Central memory CD4-positive, alpha-beta T cell (primary cell): ENCODE measurements around the gene ZMAT2.
A peak's percentile ranks its signal among the peaks of the same experiment; 100 is the strongest.
"Not testable (repeated sequence)": the region's sequence is repeated elsewhere in the genome, so short reads cannot be mapped to it uniquely, and the experiment has no call there.

Experiments
- DNase-seq: peaks from one replicate; pipeline ENCODE4 v3.0.0; 2022

ZMAT2 gene

DNA sequence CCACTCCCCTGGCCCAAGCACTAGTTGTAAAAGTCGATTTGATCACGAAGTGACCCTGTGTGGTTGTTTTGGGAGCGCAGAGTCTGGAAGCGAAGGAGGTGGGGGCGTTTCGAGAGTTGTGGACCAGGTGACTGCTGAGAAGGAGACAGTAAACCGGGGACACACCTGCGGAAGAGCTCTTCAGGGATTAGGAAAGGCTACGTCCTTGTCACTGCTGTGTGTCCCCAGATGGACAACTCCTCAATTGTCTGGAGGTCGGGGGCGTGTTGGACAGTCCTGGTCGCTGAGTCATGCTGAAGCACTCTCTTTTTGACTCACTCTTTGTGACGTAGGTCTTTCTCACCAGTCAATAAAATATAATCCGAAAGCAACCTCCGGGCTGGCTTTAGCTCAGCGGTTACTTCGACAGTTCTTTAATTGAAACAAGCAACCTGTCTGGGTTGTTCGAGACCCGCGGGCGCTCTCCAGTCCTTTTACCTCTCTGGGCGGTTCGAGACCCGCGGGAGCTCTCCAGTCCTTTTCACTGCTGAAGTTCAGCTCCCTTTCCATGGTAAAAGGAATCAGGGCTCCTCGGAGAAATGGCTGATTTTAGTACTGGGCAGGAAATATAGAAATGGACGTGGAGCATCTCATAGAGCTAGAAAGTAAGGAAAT, 10.8 kb downstream of the ZMAT2 start:
- peak; percentile 93 for DNase-seq

DNA sequence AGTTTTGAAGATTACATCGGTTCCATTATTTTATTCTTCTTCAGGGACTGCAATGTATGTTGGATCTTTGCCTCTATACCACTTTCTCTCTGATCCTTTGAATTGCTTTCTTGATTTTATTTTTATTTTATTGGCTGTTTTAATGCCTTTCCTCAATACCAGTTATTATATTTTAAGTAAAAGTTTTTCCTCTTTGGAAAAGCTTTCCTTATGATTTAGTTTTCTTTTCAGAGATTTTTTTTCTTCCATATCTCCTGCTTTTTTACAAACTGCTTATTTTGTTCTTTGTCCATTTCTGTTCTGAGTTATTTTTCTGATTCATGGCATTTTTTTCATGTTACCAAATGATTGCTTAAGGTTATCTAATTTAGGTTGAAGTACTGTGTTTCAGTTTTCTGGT, 11.5 kb downstream of the ZMAT2 start:
- no peak for DNase-seq

DNA sequence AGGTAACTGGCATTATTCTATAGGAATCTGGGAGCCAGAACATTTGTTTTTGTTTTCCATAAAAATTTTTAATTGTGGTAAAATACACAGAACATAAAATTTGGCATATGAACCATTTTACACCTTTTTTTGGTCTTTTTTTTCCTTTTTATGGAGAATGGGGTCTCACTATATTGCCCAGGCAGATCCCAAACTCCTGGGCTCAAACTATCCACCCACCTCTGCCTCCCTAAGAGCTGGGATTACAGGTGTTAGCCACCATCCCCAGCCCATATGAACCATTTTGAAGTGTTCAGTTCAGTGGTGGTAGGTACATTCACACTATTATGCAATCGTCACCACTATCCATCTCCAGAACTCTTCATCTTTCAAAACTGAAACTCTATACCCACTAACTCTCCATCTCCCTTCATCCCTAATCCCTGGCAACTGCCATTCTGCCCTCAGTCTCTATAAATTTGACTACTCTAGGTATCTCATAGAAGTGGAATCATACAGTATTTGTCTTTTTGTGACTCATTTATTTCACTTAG, 13.4 kb downstream of the ZMAT2 start:
- no peak for DNase-seq

DNA sequence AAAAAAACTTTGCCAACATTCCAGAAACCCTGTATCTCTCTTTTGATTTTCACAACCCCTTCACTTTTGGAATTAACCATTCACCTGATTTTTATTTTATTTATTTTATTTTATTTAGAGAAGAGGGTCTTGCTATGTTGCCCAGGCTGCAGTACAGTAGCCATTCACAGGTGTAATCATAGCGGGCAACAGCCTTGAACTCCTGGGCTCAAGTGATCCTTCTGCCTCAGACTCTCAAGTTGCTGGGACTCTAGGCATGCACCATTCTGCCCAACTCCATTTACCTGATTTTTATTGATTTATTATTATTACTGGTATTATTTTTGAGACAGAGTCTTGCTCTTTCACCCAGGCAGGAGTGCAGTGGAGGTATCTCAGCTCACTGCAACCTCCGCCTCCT, 16.0 kb downstream of the ZMAT2 start:
- DNase-seq: not testable (repeated sequence)

DNA sequence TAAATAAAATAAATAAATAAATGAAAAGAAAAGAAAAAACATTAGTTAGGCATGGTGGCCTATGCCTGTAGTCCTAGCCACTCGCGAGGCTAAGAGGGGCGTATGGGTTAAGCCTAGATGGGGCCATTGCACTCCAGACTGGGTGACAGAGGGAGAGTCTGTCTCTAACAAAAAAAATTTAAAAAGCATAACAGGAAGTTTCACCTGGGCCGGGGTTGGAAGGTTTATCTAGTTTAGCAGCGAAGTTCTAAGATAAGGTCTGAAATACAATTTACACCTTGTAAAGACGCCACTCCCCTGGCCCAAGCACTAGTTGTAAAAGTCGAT, 18.0 kb downstream of the ZMAT2 start:
- DNase-seq: no peak

DNA sequence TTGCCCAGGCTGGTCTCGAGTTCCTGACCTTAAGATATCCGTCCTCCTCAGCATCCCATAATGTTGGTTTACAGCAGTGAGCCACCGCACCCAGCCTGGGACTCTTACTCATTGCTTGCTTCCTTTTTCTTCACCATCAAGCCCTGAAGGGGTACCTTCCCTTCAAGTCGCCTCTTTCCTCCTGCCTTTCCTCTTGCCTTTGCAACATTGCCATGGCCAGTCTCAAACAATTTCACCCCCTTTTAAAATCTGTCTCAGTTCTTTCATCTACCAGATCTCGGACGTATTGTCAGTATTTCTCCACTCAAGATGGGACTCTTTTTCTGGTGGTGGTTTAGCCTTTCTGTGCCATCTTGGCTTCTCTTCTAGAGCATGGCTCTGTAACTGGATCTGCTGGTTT, 20.5 kb downstream of the ZMAT2 start:
- DNase-seq: not testable (repeated sequence)

DNA sequence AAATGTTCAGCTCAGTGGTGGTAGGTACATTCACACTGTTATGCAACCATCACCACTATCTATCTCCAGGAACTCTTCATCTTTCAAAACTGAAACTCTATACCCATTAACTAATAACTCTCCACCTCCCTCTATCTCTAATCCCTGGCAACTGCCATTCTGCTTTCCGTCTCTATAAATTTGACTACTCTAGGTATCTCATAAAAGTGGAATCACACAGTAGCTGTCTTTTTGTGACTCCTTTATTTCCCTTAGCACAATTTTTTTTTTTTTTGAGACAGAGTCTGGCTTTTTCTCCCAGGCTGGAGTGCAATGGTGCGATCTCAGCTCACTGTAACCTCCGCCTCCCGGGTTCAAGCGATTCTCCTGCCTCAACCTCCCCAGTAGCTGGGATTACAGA, 21.1 kb downstream of the ZMAT2 start:
- not testable (repeated sequence) for DNase-seq

DNA sequence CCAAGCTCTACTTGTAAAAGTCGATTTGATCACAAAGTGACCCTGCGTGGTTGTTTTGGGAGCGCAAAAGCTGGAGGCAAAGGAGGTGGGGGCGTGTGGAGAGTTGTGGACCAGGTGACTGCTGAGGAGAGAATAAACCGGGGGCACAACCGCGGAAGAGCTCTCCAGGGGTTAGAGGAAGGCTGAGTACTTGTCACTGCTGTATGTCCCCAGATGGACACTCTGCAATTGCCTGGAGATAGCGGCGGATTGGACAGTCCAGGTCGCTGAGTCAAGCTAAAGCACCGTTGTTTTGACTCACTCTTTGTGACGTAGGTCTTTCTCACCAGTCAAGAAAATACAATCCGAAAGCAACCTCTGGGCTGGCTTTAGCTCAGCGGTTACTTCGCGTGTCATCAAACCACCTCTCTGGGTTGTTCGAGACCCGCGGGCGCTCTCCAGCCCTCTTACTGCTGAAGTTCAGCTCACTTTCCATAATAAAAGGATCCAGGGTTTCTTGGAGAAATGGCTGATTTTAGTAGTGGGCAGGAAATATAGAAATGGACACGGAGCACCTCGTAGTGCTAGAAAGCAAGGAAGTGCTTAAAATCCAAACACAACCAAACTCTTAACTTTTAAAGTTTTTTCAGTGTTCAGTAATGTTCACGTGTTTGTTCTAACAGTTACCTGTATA, 25.7 kb downstream of the ZMAT2 start:
- peak; percentile 65 for DNase-seq

DNA sequence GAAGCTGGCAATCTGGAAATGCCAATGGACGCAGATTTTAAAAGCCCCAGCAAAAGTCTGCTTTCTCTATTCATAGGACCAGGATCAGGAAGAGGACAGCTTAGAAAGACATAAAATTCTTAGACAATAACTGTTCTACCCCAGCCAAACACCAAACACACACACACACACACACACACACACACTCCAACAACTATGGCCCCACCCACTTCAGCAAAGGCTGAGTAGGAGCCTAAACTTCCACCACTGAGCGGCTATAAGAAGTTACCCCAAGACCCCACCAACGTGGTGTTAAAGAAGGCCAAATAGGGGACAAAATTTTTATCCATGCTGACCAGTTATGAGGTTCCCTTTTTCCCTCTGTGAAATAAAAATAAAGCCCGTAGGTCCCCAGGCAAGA, 32.9 kb downstream of the ZMAT2 start:
- no peak for DNase-seq

DNA sequence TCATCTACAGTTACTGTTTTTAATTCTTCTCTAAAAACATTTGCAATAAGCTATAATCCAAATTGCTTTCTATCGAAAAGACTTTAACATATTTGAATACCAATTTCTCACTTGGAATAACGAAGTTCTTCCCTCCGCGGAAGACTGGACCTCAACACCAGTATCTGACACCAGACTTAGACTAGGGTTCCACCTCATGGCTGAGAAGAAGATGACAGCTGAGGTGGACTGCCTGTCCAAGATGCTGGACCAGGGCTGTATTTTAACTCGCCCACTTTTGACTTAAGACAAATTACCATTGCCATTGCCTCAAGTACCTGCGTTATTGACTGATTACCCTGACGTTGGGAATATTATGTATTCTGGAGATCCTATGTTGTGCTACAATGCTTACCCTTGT, 34.1 kb downstream of the ZMAT2 start:
- DNase-seq: no peak

DNA sequence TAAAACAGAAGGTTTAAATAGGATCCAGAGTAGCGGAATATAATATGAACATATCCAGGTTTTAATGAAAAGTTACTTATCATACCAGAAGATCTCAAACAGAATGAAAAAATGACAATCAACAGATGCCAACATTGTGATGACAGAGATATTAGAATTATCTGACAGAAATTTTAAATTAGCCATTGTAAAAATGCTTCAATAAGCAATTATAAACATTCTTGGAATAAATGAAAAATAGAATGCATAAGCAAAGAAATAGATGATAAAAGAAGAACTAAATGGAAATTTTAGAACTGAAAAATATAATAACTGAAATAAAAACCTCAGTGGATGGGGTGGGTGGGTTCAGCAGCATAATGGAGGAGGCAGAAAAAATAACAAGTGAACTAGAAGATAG, 37.2 kb downstream of the ZMAT2 start:
- DNase-seq: no peak

DNA sequence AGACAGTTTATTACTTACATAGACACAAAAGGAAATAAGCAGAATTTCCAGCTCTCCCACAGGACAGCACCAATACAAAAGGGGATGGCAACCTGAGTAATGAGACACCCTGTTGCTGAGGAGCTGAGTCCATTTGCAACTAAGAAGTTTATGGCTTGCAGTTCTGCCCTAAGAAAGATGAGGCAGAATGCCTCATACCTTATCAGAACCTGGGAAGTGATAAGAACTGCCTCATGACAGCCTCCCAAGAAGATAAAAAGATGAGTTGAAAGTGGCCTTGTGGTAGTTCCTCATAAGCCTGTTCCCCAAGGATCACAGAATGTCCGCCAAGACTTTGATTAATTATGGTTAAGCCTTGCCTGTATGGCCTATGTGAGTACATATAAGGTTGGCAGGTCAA, 41.7 kb downstream of the ZMAT2 start:
- no peak for DNase-seq

DNA sequence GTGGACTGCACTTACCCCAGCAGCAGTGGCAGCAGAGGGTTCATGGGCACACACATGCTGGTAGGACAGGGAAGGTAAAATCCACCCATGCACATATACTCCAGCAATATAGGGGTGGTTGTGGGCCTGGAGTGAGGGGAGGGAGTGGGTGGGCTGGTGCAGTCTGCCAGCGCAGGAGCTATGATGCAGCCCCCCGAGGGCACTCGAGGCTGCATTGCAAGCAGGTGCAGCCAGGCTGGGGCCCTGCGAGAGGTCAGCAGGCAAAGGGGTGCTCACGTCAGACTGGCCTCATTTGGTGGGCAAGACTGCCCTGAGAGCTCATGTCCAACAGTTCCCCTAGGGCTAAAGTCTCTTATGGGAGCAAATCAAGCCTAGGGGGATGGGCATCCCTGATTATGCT, 53.3 kb downstream of the ZMAT2 start:
- DNase-seq: no peak
